Sigmoid colon (tissue), 7 donors: ENCODE results near the gene ADAMTSL1. TPM values are rescaled to one million over a fixed set of nuclear protein-coding genes. Genes with fewer than 3 reads are reported as not detected.

ENCODE experiments used
- DNase-seq: peaks from one replicate; pipeline ENCODE4 v3.0.0-alpha.2; 2019
- H3K27ac ChIP-seq, 4 donors: fragments of 200-600 bp; sonication (generic); one replicate each; pipeline ENCODE4 v1.5.1; 2016 to 2019; ENCODE audit warnings: mild to moderate bottlenecking in 1 of 4
- H3K27me3 ChIP-seq, 3 donors: fragments of 200-600 bp; sonication (generic); one replicate each; pipeline ENCODE4 v1.5.1; 2019; ENCODE audit warnings: mild to moderate bottlenecking in 1 of 3
- H3K36me3 ChIP-seq, 4 donors: fragments of 200-600 bp; sonication (generic); one replicate each; pipeline ENCODE4 v1.5.1; 2016 to 2019
- H3K4me1 ChIP-seq, 4 donors: fragments of 200-600 bp; sonication (generic); one replicate each; pipeline ENCODE4 v1.5.1; 2017 to 2019
- H3K4me3 ChIP-seq, 4 donors: fragments of 200-600 bp; sonication (generic); one replicate each; pipeline ENCODE4 v1.5.1; 2017 to 2019; ENCODE audit warnings: mild to moderate bottlenecking in 2 of 4, moderate library complexity in 1 of 4
- H3K9me3 ChIP-seq, 4 donors: fragments of 200-600 bp in 3 of 4; sonication (generic) in 3 of 4; one replicate each; pipeline versions ENCODE4 v1.5.1 to v1.6.1; 2013 to 2019
- EP300 ChIP-seq, 4 donors: sonication (generic); formaldehyde crosslinking; IDR thresholded peaks; one replicate each; pipeline ENCODE4 v1.6.1; 2017; ENCODE audit warnings: antibody characterized with exemption in 4 of 4
- POLR2A ChIP-seq, 2 donors: fragments of 450-650 bp; IDR thresholded peaks; one replicate each; pipeline ENCODE4 v1.6.1; 2016; ENCODE audit warnings: antibody characterized with exemption in 2 of 2, mild to moderate bottlenecking in 2 of 2, moderate library complexity in 2 of 2
- POLR2AphosphoS5 ChIP-seq, 4 donors: sonication (generic); formaldehyde crosslinking; IDR thresholded peaks; one replicate each; pipeline ENCODE4 v1.6.1; 2017; ENCODE audit warnings: antibody characterized with exemption in 4 of 4
- WGBS, 2 donors: extraction: QIAGEN DNeasy Blood & Tissue Kit; methylation state at CpG; one replicate each; pipeline ENCODE4 v1.1.7; 2013; 5-methylcytosine and 5-hydroxymethylcytosine counted together
- intact Hi-C: fragments of 100-400 bp; cut with DNase I; formaldehyde crosslinking; loops from one replicate; pipeline ENCODE4 v1.15.1; 2023
- polyA plus RNA-seq, 3 donors: library from polyadenylated mRNA; stranded (reverse); fragments of 200-250 nt; gene quantifications; one replicate each; pipeline ENCODE4 v1.2.3, GENCODE V29; 2013
- total RNA-seq, 4 donors: library from RNA; depleted of rRNA; stranded (reverse); fragments of >200 nt; gene quantifications; one replicate each; pipeline ENCODE4 v1.1.0, GENCODE V29; 2016
- TF ChIP-seq, protein P1 (sequence below), 4 experiments: fragments of 450-650 bp in 3 of 4; fragments of 200-600 bp in 1 of 4; IDR thresholded peaks; one replicate each; pipeline ENCODE4 v1.5.1; 2016 to 2019; ENCODE audit warnings: antibody characterized with exemption in 4 of 4, mild to moderate bottlenecking in 3 of 4, moderate library complexity in 2 of 4
- donor health status: healthy with polysubstance abuse.
- donor health status: Bipolar disorder and iron deficiency.
- donor health status: healthy.

The ADAMTSL1 gene
- total and polyA plus RNA-seq, 7 donors = 1.4 to 13.6 (median 6.5) TPM

DNA sequence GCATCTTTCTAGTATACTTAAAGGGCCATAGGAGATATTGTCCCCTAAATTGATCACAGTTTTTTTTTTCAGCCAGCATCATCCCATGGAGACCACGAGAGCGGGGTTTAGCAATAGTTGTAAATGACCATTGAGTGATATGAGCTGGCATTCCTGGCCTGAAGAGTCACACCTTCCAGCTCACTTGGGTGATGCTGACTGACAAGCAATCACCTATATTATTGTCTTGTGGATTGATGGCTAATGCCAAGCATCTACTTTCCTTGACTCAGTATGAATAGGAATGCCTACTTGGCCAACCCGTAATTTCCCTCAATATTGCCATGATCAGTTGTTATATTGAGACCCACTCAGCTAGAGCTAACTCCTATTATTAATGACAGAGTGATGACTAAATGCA is 70.5 kb downstream of the ADAMTSL1 start:
- TF ChIP-seq, protein P1, sequence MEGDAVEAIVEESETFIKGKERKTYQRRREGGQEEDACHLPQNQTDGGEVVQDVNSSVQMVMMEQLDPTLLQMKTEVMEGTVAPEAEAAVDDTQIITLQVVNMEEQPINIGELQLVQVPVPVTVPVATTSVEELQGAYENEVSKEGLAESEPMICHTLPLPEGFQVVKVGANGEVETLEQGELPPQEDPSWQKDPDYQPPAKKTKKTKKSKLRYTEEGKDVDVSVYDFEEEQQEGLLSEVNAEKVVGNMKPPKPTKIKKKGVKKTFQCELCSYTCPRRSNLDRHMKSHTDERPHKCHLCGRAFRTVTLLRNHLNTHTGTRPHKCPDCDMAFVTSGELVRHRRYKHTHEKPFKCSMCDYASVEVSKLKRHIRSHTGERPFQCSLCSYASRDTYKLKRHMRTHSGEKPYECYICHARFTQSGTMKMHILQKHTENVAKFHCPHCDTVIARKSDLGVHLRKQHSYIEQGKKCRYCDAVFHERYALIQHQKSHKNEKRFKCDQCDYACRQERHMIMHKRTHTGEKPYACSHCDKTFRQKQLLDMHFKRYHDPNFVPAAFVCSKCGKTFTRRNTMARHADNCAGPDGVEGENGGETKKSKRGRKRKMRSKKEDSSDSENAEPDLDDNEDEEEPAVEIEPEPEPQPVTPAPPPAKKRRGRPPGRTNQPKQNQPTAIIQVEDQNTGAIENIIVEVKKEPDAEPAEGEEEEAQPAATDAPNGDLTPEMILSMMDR (IDR thresholded peaks at IDR 0.05) = no peak
- no peak for TF ChIP-seq EP300 (IDR thresholded peaks at IDR 0.05)
- TF ChIP-seq POLR2A (IDR thresholded peaks at IDR 0.05) = no peak
- TF ChIP-seq POLR2AphosphoS5 (IDR thresholded peaks at IDR 0.05) = no peak
- intact Hi-C loops = no loop called here

DNA sequence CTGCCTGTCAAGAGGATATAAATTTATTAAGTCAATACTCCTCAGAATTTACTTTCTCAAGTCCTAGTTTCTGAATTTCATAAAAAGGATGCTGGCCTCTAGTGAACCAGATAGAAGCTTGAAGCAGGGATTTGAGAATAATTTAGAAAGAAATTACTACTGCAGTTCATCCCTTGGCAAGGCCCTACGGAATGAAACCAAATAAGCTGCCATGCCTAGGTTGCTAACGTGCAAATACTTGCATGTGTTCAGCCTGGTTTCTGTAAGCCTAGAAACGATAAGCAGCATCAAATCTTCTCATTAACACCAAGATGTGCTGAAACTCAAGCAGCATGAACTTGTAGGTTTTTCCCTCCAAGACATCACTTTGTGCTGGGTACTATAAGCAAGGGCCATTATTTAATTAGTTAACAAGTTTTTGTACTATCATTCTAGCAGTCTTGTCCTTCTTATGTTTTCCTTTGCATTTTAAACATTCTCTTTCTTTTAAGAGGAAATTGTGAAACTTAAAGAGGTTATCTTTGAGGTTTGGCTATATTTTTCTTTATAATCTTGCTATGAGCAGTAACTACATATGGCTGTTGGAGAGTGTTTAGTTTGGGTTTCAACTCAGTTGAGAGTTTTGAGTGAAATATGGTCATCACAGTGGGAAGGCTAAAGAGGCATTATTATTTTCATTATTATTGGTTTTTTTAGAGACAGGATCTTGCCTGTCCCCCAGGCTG is 71.8 kb downstream of the ADAMTSL1 start:
- Histone ChIP-seq H3K4me3 (no peak overlapping the region), H3K27me3 (no peaks in the 10 kb centered on the region), H3K36me3 (no peaks in the 10 kb centered on the region), H3K27ac (no peak overlapping the region), H3K9me3 (no peaks in the 10 kb centered on the region), H3K4me1 (peaks cover 0 to 14% (median 11%) of the 10 kb centered on the region in 4 donors)
- no peak for DNase-seq
- intact Hi-C loops = no loop called here
- TF ChIP-seq POLR2AphosphoS5 (IDR thresholded peaks at IDR 0.05) (no peak), POLR2A (IDR thresholded peaks at IDR 0.05) (no peak), EP300 (IDR thresholded peaks at IDR 0.05) (no peak)
- TF ChIP-seq, protein P1 (IDR thresholded peaks at IDR 0.05) = no peak
- 80 to 94% methylated on average over 3 of the region's 3 CpGs for WGBS, 2 donors

More for the DNA sequence above, 70.5 kb downstream of the ADAMTSL1 start:
- Histone ChIP-seq H3K4me3 (no peak overlapping the region), H3K27me3 (no peaks in the 10 kb centered on the region), H3K9me3 (no peaks in the 10 kb centered on the region), H3K36me3 (no peaks in the 10 kb centered on the region), H3K27ac (no peak overlapping the region), H3K4me1 (peaks cover 0 to 14% (median 11%) of the 10 kb centered on the region in 4 donors)
- no peak for DNase-seq
- WGBS, 2 donors = 91 to 98% methylated on average over 3 of the region's 3 CpGs

DNA sequence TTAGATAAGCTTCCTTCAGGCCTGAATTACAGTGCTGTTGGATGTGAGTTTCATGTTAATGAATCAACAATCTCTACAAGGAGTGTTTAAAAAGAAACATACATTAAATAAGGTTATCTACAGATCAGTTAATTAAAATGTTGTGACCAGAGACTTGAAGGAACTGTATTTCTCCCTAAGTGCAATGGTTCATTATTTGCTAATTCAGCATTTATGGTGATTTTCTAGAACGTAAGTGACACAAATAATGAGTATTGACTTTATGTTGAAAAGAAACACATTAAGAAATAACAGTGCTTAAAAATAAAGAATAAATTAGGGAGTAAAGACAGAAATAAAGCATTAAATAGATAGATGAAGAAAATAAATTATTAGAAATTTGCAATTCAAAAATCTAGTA is 74.5 kb downstream of the ADAMTSL1 start:
- DNase-seq = no peak
- intact Hi-C loops = no loop called here
- 90 to 92% methylated on average over 1 of the region's 1 CpG for WGBS, 2 donors
- peaks cover 0 to 9% (median 6%) of the 10 kb centered on the region in 4 donors for H3K4me1 ChIP-seq
- H3K36me3 ChIP-seq = no peaks in the 10 kb centered on the region
- no peaks in the 10 kb centered on the region for H3K9me3 ChIP-seq
- H3K4me3 ChIP-seq = no peak overlapping the region
- H3K27ac ChIP-seq = no peak overlapping the region
- TF ChIP-seq POLR2AphosphoS5 (IDR thresholded peaks at IDR 0.05) (no peak), EP300 (IDR thresholded peaks at IDR 0.05) (no peak), POLR2A (IDR thresholded peaks at IDR 0.05) (no peak)
- TF ChIP-seq, protein P1 (IDR thresholded peaks at IDR 0.05) = no peak
- H3K27me3 ChIP-seq = no peaks in the 10 kb centered on the region

GRCh38 chr9:18549772-18550171 is 75.8 kb downstream of the ADAMTSL1 start:
- 85 to 86% methylated on average over 3 of the region's 3 CpGs for WGBS, 2 donors
- Histone ChIP-seq H3K36me3 (no peaks in the 10 kb centered on the region), H3K27me3 (no peaks in the 10 kb centered on the region), H3K9me3 (no peaks in the 10 kb centered on the region), H3K4me1 (peaks cover 0 to 4% (median 0%) of the 10 kb centered on the region in 4 donors), H3K27ac (no peak overlapping the region), H3K4me3 (no peak overlapping the region)
- intact Hi-C loops = no loop called here
- no peak for DNase-seq
- TF ChIP-seq EP300 (IDR thresholded peaks at IDR 0.05) (no peak), POLR2A (IDR thresholded peaks at IDR 0.05) (no peak), POLR2AphosphoS5 (IDR thresholded peaks at IDR 0.05) (no peak)
- TF ChIP-seq, protein P1 (IDR thresholded peaks at IDR 0.05) = no peak
